ENCODE results near the gene PIGW. TPM values are rescaled to one million over a fixed set of nuclear protein-coding genes. Genes with fewer than 3 reads are reported as not detected.

The PIGW gene
- total and polyA plus RNA-seq, 2 experiments from 2014 or later, result 5.5 to 15.8 TPM

- ATAC-seq, result no peak
- TF ChIP-seq EZH2 (IDR thresholded peaks at IDR 0.05; ENCODE audit: low read depth, unreplicated experiment), result no peak
- no peak for TF ChIP-seq STAT1 (IDR thresholded peaks at IDR 0.05; ENCODE audit: unreplicated experiment)
- TF ChIP-seq, protein P1, sequence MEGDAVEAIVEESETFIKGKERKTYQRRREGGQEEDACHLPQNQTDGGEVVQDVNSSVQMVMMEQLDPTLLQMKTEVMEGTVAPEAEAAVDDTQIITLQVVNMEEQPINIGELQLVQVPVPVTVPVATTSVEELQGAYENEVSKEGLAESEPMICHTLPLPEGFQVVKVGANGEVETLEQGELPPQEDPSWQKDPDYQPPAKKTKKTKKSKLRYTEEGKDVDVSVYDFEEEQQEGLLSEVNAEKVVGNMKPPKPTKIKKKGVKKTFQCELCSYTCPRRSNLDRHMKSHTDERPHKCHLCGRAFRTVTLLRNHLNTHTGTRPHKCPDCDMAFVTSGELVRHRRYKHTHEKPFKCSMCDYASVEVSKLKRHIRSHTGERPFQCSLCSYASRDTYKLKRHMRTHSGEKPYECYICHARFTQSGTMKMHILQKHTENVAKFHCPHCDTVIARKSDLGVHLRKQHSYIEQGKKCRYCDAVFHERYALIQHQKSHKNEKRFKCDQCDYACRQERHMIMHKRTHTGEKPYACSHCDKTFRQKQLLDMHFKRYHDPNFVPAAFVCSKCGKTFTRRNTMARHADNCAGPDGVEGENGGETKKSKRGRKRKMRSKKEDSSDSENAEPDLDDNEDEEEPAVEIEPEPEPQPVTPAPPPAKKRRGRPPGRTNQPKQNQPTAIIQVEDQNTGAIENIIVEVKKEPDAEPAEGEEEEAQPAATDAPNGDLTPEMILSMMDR (conservative IDR thresholded peaks at IDR 0.05; ENCODE audit: low read depth in 2 of 2), result no peak
- no peak for TF ChIP-seq ZNF114 (CRISPR knock-in tag; IDR thresholded peaks at IDR 0.05)
- no peak for TF ChIP-seq JUNB (IDR thresholded peaks at IDR 0.05; ENCODE audit: unreplicated experiment)
- TF ChIP-seq, protein P2, sequence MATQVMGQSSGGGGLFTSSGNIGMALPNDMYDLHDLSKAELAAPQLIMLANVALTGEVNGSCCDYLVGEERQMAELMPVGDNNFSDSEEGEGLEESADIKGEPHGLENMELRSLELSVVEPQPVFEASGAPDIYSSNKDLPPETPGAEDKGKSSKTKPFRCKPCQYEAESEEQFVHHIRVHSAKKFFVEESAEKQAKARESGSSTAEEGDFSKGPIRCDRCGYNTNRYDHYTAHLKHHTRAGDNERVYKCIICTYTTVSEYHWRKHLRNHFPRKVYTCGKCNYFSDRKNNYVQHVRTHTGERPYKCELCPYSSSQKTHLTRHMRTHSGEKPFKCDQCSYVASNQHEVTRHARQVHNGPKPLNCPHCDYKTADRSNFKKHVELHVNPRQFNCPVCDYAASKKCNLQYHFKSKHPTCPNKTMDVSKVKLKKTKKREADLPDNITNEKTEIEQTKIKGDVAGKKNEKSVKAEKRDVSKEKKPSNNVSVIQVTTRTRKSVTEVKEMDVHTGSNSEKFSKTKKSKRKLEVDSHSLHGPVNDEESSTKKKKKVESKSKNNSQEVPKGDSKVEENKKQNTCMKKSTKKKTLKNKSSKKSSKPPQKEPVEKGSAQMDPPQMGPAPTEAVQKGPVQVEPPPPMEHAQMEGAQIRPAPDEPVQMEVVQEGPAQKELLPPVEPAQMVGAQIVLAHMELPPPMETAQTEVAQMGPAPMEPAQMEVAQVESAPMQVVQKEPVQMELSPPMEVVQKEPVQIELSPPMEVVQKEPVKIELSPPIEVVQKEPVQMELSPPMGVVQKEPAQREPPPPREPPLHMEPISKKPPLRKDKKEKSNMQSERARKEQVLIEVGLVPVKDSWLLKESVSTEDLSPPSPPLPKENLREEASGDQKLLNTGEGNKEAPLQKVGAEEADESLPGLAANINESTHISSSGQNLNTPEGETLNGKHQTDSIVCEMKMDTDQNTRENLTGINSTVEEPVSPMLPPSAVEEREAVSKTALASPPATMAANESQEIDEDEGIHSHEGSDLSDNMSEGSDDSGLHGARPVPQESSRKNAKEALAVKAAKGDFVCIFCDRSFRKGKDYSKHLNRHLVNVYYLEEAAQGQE (IDR thresholded peaks at IDR 0.05; ENCODE audit: unreplicated experiment), result no peak
- TF ChIP-seq ETS1 (IDR thresholded peaks at IDR 0.05), result no peak
- TF ChIP-seq CREB1 (CRISPR knock-in tag; IDR thresholded peaks at IDR 0.05; ENCODE audit: low read depth), result no peak
- TF ChIP-seq, protein P3, sequence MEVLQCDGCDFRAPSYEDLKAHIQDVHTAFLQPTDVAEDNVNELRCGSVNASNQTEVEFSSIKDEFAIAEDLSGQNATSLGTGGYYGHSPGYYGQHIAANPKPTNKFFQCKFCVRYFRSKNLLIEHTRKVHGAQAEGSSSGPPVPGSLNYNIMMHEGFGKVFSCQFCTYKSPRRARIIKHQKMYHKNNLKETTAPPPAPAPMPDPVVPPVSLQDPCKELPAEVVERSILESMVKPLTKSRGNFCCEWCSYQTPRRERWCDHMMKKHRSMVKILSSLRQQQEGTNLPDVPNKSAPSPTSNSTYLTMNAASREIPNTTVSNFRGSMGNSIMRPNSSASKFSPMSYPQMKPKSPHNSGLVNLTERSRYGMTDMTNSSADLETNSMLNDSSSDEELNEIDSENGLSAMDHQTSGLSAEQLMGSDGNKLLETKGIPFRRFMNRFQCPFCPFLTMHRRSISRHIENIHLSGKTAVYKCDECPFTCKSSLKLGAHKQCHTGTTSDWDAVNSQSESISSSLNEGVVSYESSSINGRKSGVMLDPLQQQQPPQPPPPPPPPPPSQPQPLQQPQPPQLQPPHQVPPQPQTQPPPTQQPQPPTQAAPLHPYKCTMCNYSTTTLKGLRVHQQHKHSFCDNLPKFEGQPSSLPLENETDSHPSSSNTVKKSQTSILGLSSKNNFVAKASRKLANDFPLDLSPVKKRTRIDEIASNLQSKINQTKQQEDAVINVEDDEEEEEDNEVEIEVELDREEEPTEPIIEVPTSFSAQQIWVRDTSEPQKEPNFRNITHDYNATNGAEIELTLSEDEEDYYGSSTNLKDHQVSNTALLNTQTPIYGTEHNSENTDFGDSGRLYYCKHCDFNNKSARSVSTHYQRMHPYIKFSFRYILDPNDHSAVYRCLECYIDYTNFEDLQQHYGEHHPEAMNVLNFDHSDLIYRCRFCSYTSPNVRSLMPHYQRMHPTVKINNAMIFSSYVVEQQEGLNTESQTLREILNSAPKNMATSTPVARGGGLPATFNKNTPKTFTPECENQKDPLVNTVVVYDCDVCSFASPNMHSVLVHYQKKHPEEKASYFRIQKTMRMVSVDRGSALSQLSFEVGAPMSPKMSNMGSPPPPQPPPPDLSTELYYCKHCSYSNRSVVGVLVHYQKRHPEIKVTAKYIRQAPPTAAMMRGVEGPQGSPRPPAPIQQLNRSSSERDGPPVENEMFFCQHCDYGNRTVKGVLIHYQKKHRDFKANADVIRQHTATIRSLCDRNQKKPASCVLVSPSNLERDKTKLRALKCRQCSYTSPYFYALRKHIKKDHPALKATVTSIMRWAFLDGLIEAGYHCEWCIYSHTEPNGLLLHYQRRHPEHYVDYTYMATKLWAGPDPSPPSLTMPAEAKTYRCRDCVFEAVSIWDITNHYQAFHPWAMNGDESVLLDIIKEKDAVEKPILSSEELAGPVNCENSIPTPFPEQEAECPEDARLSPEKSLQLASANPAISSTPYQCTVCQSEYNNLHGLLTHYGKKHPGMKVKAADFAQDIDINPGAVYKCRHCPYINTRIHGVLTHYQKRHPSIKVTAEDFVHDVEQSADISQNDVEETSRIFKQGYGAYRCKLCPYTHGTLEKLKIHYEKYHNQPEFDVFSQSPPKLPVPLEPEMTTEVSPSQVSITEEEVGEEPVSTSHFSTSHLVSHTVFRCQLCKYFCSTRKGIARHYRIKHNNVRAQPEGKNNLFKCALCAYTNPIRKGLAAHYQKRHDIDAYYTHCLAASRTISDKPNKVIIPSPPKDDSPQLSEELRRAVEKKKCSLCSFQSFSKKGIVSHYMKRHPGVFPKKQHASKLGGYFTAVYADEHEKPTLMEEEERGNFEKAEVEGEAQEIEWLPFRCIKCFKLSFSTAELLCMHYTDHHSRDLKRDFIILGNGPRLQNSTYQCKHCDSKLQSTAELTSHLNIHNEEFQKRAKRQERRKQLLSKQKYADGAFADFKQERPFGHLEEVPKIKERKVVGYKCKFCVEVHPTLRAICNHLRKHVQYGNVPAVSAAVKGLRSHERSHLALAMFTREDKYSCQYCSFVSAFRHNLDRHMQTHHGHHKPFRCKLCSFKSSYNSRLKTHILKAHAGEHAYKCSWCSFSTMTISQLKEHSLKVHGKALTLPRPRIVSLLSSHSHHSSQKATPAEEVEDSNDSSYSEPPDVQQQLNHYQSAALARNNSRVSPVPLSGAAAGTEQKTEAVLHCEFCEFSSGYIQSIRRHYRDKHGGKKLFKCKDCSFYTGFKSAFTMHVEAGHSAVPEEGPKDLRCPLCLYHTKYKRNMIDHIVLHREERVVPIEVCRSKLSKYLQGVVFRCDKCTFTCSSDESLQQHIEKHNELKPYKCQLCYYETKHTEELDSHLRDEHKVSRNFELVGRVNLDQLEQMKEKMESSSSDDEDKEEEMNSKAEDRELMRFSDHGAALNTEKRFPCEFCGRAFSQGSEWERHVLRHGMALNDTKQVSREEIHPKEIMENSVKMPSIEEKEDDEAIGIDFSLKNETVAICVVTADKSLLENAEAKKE (CRISPR knock-in tag; IDR thresholded peaks at IDR 0.05), result no peak
- H3K4me1 Mint-ChIP-seq, result no peaks in the 10 kb centered on the region
- no peak for DNase-seq (ENCODE audit: low spot score)
- Histone ChIP-seq H3K4me3 (no peak overlapping the region), H3K27ac (ENCODE audit: low read depth) (peak overlapping the region; percentile 59; the same call in 1 of the 2 replicates), H3K36me3 (ENCODE audit: insufficient read depth) (peaks cover 18% of the 10 kb centered on the region), H3F3A (replicated peaks; ENCODE audit: low read depth) (peaks cover 12% of the 10 kb centered on the region), H3K27me3 (ENCODE audit: insufficient read depth) (no peaks in the 10 kb centered on the region), H3K9me2 (ENCODE audit: insufficient read depth) (no peaks in the 10 kb centered on the region), H4K20me1 (replicated peaks; ENCODE audit: insufficient read depth) (peaks cover 20% of the 10 kb centered on the region; the same call in 1 of the 2 replicates), H3K4me2 (no peak overlapping the region), H3K79me2 (replicated peaks; ENCODE audit: insufficient read depth) (peaks cover 22% of the 10 kb centered on the region), H2AFZ (no peak overlapping the region), H3K4me1 (ENCODE audit: insufficient read depth) (no peaks in the 10 kb centered on the region)
- H3K27ac Mint-ChIP-seq, result no peak overlapping the region
- H3K9me3 Mint-ChIP-seq, result no peaks in the 10 kb centered on the region
- peaks cover 74% of the 10 kb centered on the region for H3K36me3 Mint-ChIP-seq (ENCODE audit: low read depth)
- H3K4me3 Mint-ChIP-seq, result no peak overlapping the region; the same call in 2 of the 3 replicates
- H3K27me3 Mint-ChIP-seq (ENCODE audit: insufficient read depth, low read depth, poor library complexity), result peaks cover 2% of the 10 kb centered on the region
These were observed 39.7 kb upstream of the PIGW start for GRCh38 chr17:36495076-36495578.
